Endothelial cell of umbilical vein (primary cell): Measurements from ENCODE around the gene NT5DC1. TPM values are rescaled to one million over a fixed set of nuclear protein-coding genes. Genes with fewer than 3 reads are reported as not detected.

Source experiments
- BruUV-seq: library from RNA; stranded (reverse); fragments of 400-500 nt; replicated peaks from 2 replicates; lab custom pipeline; 2021; lab: Mats Ljungman, UMichigan
- CTCF ChIA-PET: fragments of 300-600, 350-600 bp; sonication (Branson Sonifier 250); formaldehyde crosslinking; loops from one replicate; lab custom pipeline; 2021; ENCODE audit warnings: antibody characterized with exemption, inconsistent platforms; lab: Charles Lee
- POLR2A ChIA-PET: fragments of 300-600, 350-600 bp; sonication (Branson Sonifier 250); formaldehyde crosslinking; loops from one replicate; lab custom pipeline; 2021; ENCODE audit warnings: antibody characterized with exemption, inconsistent platforms; lab: Charles Lee
- DNase-seq: peaks from one replicate; pipeline ENCODE4 v3.0.0-alpha.2; 2011; ENCODE audit warnings: low read depth, low spot score
- FAIRE-seq: peaks from 2 replicates; lab custom pipeline; 2011; peaks lifted over from hg19 to GRCh38; lab: Jason Lieb, UNC
- H2AFZ ChIP-seq: 2 replicates; pipeline ENCODE4 v1.6.0; 2012; ENCODE audit warnings: low read depth, low read length, control low read depth, inconsistent platforms
- H3K27ac ChIP-seq: 2 replicates; pipeline ENCODE4 v1.5.1; 2011; ENCODE audit warnings: low read depth, mild to moderate bottlenecking, control low read depth, low read length, moderate library complexity; ENCODE audit not compliant: insufficient read depth
- H3K27me3 ChIP-seq, 2 experiments: 2 replicates each; pipeline versions ENCODE4 v1.6.0 to v1.6.1; 2011; ENCODE audit warnings: low read length in 2 of 2, mixed read lengths in 1 of 2; ENCODE audit not compliant: control insufficient read depth in 2 of 2, insufficient read depth in 2 of 2
- H3K36me3 ChIP-seq, 2 experiments: 2 replicates in 1 of 2; 3 replicates in 1 of 2; pipeline ENCODE4 v1.5.1; 2011; ENCODE audit warnings: low read length in 2 of 2, mild to moderate bottlenecking in 1 of 2, moderate library complexity in 1 of 2; ENCODE audit not compliant: control insufficient read depth in 2 of 2, insufficient read depth in 2 of 2; ENCODE audit errors: extremely low read depth in 1 of 2
- H3K4me1 ChIP-seq: 3 replicates; pipeline ENCODE4 v1.5.1; 2011; ENCODE audit warnings: mild to moderate bottlenecking, low read length; ENCODE audit not compliant: control insufficient read depth, insufficient read depth; ENCODE audit errors: extremely low read depth
- H3K4me2 ChIP-seq: 2 replicates; pipeline ENCODE4 v1.6.1; 2011; ENCODE audit warnings: low read length, control low read depth, mixed read lengths; ENCODE audit not compliant: insufficient read depth
- H3K4me3 ChIP-seq, 3 experiments: fragments of 200-600 bp in 1 of 3; sonication (generic), shearing (Covaris generic) in 1 of 3; replicated peaks in 1 of 3; 2 replicates each; pipeline ENCODE4 v1.5.1; 2011 to 2016; ENCODE audit warnings: control low read depth in 3 of 3, low read length in 3 of 3, mild to moderate bottlenecking in 2 of 3, inconsistent platforms in 1 of 3, low read depth in 1 of 3, moderate library complexity in 1 of 3; ENCODE audit not compliant: insufficient read depth in 1 of 3
- H3K79me2 ChIP-seq: 2 replicates; pipeline ENCODE4 v1.6.0; 2012; ENCODE audit warnings: low read length, inconsistent platforms; ENCODE audit not compliant: control insufficient read depth, insufficient read depth
- H3K9ac ChIP-seq: replicated peaks from 2 replicates; pipeline ENCODE3; 2011; ENCODE audit warnings: low read length, control low read depth; ENCODE audit not compliant: insufficient read depth; ENCODE audit errors: extremely low read depth
- H3K9me1 ChIP-seq: replicated peaks from 3 replicates; pipeline ENCODE4 v1.6.0; 2011; ENCODE audit warnings: mild to moderate bottlenecking, low read length; ENCODE audit not compliant: control insufficient read depth, insufficient read depth; ENCODE audit errors: extremely low read depth
- H3K9me3 ChIP-seq: replicated peaks from 2 replicates; pipeline ENCODE4 v1.5.1; 2012; ENCODE audit warnings: low read length, inconsistent platforms; ENCODE audit not compliant: control insufficient read depth, insufficient read depth
- H4K20me1 ChIP-seq: replicated peaks from 2 replicates; pipeline ENCODE3; 2011; ENCODE audit warnings: mild to moderate bottlenecking, low read length; ENCODE audit not compliant: control insufficient read depth, insufficient read depth; ENCODE audit errors: extremely low read depth
- EZH2 ChIP-seq: IDR thresholded peaks from 2 replicates; pipeline ENCODE4 v1.6.1; 2012; ENCODE audit warnings: borderline replicate concordance, low read depth, mild to moderate bottlenecking, moderate library complexity, low read length, inconsistent platforms; ENCODE audit not compliant: severe bottlenecking
- FOS ChIP-seq: IDR thresholded peaks from 2 replicates; pipeline ENCODE4 v1.6.1; 2011; ENCODE audit warnings: mild to moderate bottlenecking, low read length, moderate library complexity, borderline replicate concordance; ENCODE audit not compliant: insufficient read depth
- GATA2 ChIP-seq: IDR thresholded peaks from 2 replicates; pipeline ENCODE4 v1.7.0; 2011; ENCODE audit warnings: low read depth, mild to moderate bottlenecking, moderate library complexity, mixed read lengths, low read length; ENCODE audit not compliant: insufficient read length, insufficient read depth
- JUN ChIP-seq: IDR thresholded peaks from 2 replicates; pipeline ENCODE4 v1.6.1; 2011; ENCODE audit warnings: borderline replicate concordance, low read depth; ENCODE audit not compliant: insufficient read length, insufficient read depth
- MYC ChIP-seq: IDR thresholded peaks from one replicate; pipeline ENCODE4 v1.6.1; 2011; ENCODE audit warnings: mild to moderate bottlenecking, low read depth, low read length
- POLR2A ChIP-seq: IDR thresholded peaks from 2 replicates; pipeline ENCODE4 v1.6.1; 2012; ENCODE audit warnings: low read depth, mild to moderate bottlenecking, control low read depth, low read length
- POLR2AphosphoS5 ChIP-seq: IDR thresholded peaks from 2 replicates; pipeline ENCODE4 v1.6.1; 2012; ENCODE audit warnings: low read depth, mild to moderate bottlenecking, control low read depth, low read length, moderate library complexity; ENCODE audit not compliant: insufficient read depth
- dilution Hi-C: fragments of 300-500 bp; cut with MboI; formaldehyde crosslinking; loops from one replicate; pipeline ENCODE4 v1.15.0; 2019; ENCODE audit warnings: low sequenced_read_pairs; ENCODE audit not compliant: extremely low pct_ligation_motif_present
- intact Hi-C: fragments of 100-400 bp; cut with micrococcal nuclease; formaldehyde crosslinking; loops from one replicate; pipeline ENCODE4 v1.10.0; 2022
- polyA plus RNA-seq, 4 experiments: library from polyadenylated mRNA; depleted of rRNA in 3 of 4; stranded (reverse) in 3 of 4; unstranded in 1 of 4; fragments of >200 nt; gene quantifications; 2 replicates each; pipeline versions ENCODE4 v1.2.1 to v1.2.3, GENCODE V29; 2011 to 2012; ENCODE audit warnings: missing spikeins in 1 of 4
- total RNA-seq: library from RNA; stranded (reverse); gene quantifications from 2 replicates; pipeline ENCODE4 v1.2.3, GENCODE V29; 2021
- TF ChIP-seq, protein P1 (sequence below): IDR thresholded peaks from 2 replicates; pipeline ENCODE4 v1.6.1; 2011; ENCODE audit not compliant: insufficient read depth, insufficient read length
- TF ChIP-seq, protein P2 (sequence below), 2 donors: IDR thresholded peaks; 1 replicate in 1 of 2; 2 replicates in 1 of 2; pipeline ENCODE4 v1.5.1; 2011; ENCODE audit warnings: low read length in 2 of 2, mild to moderate bottlenecking in 2 of 2, moderate library complexity in 2 of 2, control low read depth in 1 of 2, inconsistent platforms in 1 of 2, low read depth in 1 of 2; ENCODE audit not compliant: insufficient read depth in 1 of 2; ENCODE audit errors: extremely low read depth in 1 of 2

The NT5DC1 gene
- total and polyA plus RNA-seq, 2 donors (not counting 3 experiments of a cell fraction or from before 2014, with no cell fraction given): 11.3 to 24.3 TPM

DNA sequence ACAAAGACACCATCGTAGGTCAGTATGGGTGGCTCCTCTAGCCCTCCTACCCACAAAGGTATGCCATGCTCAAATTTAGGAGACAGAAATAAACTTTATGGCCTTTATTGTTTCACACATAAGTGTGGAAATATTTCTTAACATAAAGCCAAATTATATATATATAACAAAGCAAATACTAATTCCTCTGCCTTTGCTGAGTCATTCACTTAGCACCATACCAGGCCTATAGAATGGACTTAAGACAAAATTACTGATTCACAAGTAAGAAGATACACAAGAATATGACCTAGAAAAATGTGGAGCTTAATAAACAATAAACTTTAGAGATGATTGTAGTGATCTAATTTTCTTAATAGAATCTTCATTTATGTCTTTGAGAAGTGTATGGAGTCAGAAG lies 45.1 kb upstream of the NT5DC1 start:
- dilution Hi-C loops: no loop called here
- Histone ChIP-seq H3K9me3 (no peaks in the 10 kb centered on the region), H3K27ac (no peak overlapping the region), H3K9ac (no peak overlapping the region), H3K36me3 (no peaks in the 10 kb centered on the region), H3K4me1 (no peaks in the 10 kb centered on the region), H3K9me1 (no peaks in the 10 kb centered on the region), H3K4me3 (no peak overlapping the region), H3K4me2 (no peak overlapping the region), H3K27me3 (no peaks in the 10 kb centered on the region), H4K20me1 (no peaks in the 10 kb centered on the region), H2AFZ (no peak overlapping the region), H3K79me2 (no peaks in the 10 kb centered on the region)
- POLR2A ChIA-PET: no interaction called here
- no peak for TF ChIP-seq MYC
- DNase-seq (no peak), FAIRE-seq (no peak)
- intact Hi-C loops: no loop called here
- CTCF ChIA-PET: interaction anchor here (1.7 kb wide), 2 partner anchors 45 to 56 kb away, joined by 5 to 9 read pairs; no protein-coding TSS in a partner anchor
- BruUV-seq: no TSS peak

DNA sequence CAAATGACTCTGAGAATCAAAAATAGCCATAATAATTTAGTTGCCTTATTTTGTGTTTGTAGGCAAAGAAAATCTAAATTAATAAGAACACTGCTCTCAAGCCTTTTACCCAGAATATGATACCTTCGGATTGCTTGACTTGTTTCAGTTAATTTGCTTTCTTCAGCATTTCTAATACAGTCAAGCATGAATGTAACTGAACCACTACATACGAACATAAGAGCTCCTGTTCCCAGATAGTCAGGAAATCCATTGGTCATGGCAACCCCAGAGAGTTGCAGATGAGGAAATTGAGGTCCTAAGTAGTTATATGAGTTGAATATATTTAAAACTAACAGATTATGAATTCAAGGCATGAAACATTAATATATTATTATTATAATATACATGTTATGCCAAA lies 42.9 kb upstream of the NT5DC1 start:
- H3K4me1 ChIP-seq: no peaks in the 10 kb centered on the region
- no peak overlapping the region for H3K27ac ChIP-seq
- dilution Hi-C loops: no loop called here
- no peak overlapping the region for H3K4me2 ChIP-seq
- H3K9ac ChIP-seq: no peak overlapping the region
- H3K9me1 ChIP-seq: no peaks in the 10 kb centered on the region
- DNase-seq: no peak
- no peaks in the 10 kb centered on the region for H3K79me2 ChIP-seq
- ChIA-PET CTCF (no interaction called here), POLR2A (no interaction called here)
- no TSS peak for BruUV-seq
- H2AFZ ChIP-seq: no peak overlapping the region
- intact Hi-C loops: no loop called here
- no peak for TF ChIP-seq POLR2A
- TF ChIP-seq GATA2: no peak
- TF ChIP-seq JUN: no peak
- TF ChIP-seq POLR2AphosphoS5: no peak
- no peak for TF ChIP-seq MYC
- TF ChIP-seq FOS: no peak
- TF ChIP-seq, protein P1, sequence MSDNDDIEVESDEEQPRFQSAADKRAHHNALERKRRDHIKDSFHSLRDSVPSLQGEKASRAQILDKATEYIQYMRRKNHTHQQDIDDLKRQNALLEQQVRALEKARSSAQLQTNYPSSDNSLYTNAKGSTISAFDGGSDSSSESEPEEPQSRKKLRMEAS: no peak
- no peak for TF ChIP-seq EZH2
- TF ChIP-seq, protein P2, sequence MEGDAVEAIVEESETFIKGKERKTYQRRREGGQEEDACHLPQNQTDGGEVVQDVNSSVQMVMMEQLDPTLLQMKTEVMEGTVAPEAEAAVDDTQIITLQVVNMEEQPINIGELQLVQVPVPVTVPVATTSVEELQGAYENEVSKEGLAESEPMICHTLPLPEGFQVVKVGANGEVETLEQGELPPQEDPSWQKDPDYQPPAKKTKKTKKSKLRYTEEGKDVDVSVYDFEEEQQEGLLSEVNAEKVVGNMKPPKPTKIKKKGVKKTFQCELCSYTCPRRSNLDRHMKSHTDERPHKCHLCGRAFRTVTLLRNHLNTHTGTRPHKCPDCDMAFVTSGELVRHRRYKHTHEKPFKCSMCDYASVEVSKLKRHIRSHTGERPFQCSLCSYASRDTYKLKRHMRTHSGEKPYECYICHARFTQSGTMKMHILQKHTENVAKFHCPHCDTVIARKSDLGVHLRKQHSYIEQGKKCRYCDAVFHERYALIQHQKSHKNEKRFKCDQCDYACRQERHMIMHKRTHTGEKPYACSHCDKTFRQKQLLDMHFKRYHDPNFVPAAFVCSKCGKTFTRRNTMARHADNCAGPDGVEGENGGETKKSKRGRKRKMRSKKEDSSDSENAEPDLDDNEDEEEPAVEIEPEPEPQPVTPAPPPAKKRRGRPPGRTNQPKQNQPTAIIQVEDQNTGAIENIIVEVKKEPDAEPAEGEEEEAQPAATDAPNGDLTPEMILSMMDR (IDR thresholded peaks at IDR 0.05; ENCODE audit: extremely low read depth in 1 of 2, insufficient read depth in 1 of 2, low read depth in 1 of 2, low read length in 2 of 2): no peak
- H3K36me3 ChIP-seq: no peaks in the 10 kb centered on the region
- no peak for FAIRE-seq
- H3K9me3 ChIP-seq: no peaks in the 10 kb centered on the region
- H4K20me1 ChIP-seq: no peaks in the 10 kb centered on the region
- no peaks in the 10 kb centered on the region for H3K27me3 ChIP-seq
- H3K4me3 ChIP-seq: no peak overlapping the region
